ENCODE results near the gene GLRX2.

DNA sequence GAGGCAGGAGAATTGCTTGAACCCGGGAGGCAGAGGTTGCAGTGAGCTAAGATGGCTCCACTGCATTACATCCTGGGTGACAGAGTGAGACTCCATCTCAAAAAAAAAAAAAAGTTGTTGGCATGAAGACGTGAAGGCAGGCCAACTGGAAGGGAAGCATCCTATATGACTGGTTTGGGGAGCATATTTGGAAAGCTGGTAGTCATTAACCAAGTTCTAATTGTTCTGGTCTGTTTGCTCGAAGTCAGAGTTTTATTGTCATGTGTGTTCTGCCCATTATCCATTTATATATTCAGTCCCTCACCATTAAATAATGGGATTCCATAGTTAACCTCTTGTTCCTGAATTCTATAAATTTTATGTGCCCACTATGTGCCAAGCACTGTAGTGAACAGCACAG lies 3.3 kb upstream of the GLRX2 start:
- TF ChIP-seq, protein P1, sequence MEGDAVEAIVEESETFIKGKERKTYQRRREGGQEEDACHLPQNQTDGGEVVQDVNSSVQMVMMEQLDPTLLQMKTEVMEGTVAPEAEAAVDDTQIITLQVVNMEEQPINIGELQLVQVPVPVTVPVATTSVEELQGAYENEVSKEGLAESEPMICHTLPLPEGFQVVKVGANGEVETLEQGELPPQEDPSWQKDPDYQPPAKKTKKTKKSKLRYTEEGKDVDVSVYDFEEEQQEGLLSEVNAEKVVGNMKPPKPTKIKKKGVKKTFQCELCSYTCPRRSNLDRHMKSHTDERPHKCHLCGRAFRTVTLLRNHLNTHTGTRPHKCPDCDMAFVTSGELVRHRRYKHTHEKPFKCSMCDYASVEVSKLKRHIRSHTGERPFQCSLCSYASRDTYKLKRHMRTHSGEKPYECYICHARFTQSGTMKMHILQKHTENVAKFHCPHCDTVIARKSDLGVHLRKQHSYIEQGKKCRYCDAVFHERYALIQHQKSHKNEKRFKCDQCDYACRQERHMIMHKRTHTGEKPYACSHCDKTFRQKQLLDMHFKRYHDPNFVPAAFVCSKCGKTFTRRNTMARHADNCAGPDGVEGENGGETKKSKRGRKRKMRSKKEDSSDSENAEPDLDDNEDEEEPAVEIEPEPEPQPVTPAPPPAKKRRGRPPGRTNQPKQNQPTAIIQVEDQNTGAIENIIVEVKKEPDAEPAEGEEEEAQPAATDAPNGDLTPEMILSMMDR (conservative IDR thresholded peaks at IDR 0.05; ENCODE audit: low read depth, low read length): no peak
- TF ChIP-seq EZH2 (IDR thresholded peaks at IDR 0.05; ENCODE audit: borderline replicate concordance, low read depth, low read length, poor library complexity, severe bottlenecking): no peak
